LNCaP clone FGC (cell line): ENCODE measurements around the gene CLDN24.

Experiments used
- DNase-seq: peaks from one replicate; pipeline ENCODE4 v3.0.0-alpha.2; 2011; ENCODE audit warnings: low read depth
- H3K4me3 ChIP-seq: 2 replicates; pipeline ENCODE4 v1.5.1; 2011; ENCODE audit warnings: mild to moderate bottlenecking, low read depth, low read length, control low read depth
- TF ChIP-seq, protein P1 (sequence below): IDR thresholded peaks from 2 replicates; pipeline ENCODE4 v1.5.1; 2012; ENCODE audit warnings: mild to moderate bottlenecking; ENCODE audit not compliant: control insufficient read depth, insufficient read depth; ENCODE audit errors: extremely low read depth

The CLDN24 gene

GRCh38 chr4:183287677-183288076, 34.5 kb downstream of the CLDN24 start:
- TF ChIP-seq, protein P1, sequence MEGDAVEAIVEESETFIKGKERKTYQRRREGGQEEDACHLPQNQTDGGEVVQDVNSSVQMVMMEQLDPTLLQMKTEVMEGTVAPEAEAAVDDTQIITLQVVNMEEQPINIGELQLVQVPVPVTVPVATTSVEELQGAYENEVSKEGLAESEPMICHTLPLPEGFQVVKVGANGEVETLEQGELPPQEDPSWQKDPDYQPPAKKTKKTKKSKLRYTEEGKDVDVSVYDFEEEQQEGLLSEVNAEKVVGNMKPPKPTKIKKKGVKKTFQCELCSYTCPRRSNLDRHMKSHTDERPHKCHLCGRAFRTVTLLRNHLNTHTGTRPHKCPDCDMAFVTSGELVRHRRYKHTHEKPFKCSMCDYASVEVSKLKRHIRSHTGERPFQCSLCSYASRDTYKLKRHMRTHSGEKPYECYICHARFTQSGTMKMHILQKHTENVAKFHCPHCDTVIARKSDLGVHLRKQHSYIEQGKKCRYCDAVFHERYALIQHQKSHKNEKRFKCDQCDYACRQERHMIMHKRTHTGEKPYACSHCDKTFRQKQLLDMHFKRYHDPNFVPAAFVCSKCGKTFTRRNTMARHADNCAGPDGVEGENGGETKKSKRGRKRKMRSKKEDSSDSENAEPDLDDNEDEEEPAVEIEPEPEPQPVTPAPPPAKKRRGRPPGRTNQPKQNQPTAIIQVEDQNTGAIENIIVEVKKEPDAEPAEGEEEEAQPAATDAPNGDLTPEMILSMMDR: no peak
- H3K4me3 ChIP-seq: no peak overlapping the region
- DNase-seq: no peak

GRCh38 chr4:183287309-183287659, 34.9 kb downstream of the CLDN24 start:
- TF ChIP-seq, protein P1: no peak
- H3K4me3 ChIP-seq: no peak overlapping the region

GRCh38 chr4:183286590-183287308, 35.5 kb downstream of the CLDN24 start:
- TF ChIP-seq, protein P1: no peak
- no peak overlapping the region for H3K4me3 ChIP-seq
- no peak for DNase-seq

More at GRCh38 chr4:183287309-183287659, 34.9 kb downstream of the CLDN24 start:
- DNase-seq: no peak

DNA sequence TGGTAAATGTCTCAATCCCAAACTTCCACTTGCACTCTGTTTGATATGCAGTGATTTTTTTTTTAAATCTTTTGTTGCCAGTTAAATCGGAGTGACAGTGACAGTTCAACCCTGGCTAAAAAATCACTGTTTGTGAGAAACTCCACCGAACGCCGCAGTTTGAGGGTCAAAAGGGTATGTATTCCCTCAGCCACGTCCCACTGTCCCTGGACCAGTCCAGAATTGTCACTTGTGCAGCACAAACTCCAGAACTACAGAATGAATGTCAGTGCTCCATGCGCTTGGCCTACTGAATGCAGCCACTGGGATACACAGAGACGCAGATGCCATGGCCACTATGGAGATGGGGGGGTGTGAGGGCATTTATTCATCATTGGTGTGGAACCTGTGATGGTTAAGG, 36.3 kb downstream of the CLDN24 start:
- TF ChIP-seq, protein P1: no peak
- DNase-seq: no peak
- H3K4me3 ChIP-seq: no peak overlapping the region

- DNase-seq: no peak
- TF ChIP-seq, protein P1: no peak
- no peak overlapping the region for H3K4me3 ChIP-seq
These were observed 37.3 kb downstream of the CLDN24 start for GRCh38 chr4:183284965-183285364.

- H3K4me3 ChIP-seq: no peak overlapping the region
- TF ChIP-seq, protein P1: no peak
- no peak for DNase-seq
These were observed 37.9 kb downstream of the CLDN24 start for GRCh38 chr4:183284258-183284785.

- TF ChIP-seq, protein P1: no peak
- DNase-seq: no peak
- H3K4me3 ChIP-seq: no peak overlapping the region
These were observed 46.1 kb downstream of the CLDN24 start for GRCh38 chr4:183276106-183276505.
